Upper lobe of left lung (tissue), 6 donors: ENCODE measurements around the gene SECISBP2L. TPM values are rescaled to one million over a fixed set of nuclear protein-coding genes. Genes with fewer than 3 reads are reported as not detected.

Experiments
- ATAC-seq, 2 donors: fragments of 200-7000 bp; cut with Tn5 transposase; one replicate each; pipeline ENCODE4 v1.9.1; 2022; ENCODE audit warnings: mild to moderate bottlenecking in 2 of 2, moderate library complexity in 2 of 2; ENCODE audit not compliant: low FRiP score in 2 of 2
- DNase-seq, 2 donors: peaks; one replicate each; pipeline ENCODE4 v3.0.0-alpha.2; 2019 to 2020
- H3K27ac ChIP-seq, 4 donors: fragments of 200-600 bp; sonication (generic); one replicate each; pipeline ENCODE4 v1.5.1; 2016 to 2019
- H3K27me3 ChIP-seq, 4 donors: fragments of 200-600 bp; sonication (generic); one replicate each; pipeline ENCODE4 v1.5.1; 2017 to 2019
- H3K36me3 ChIP-seq, 4 donors: fragments of 200-600 bp; sonication (generic); one replicate each; pipeline ENCODE4 v1.5.1; 2016 to 2019
- H3K4me1 ChIP-seq, 4 donors: fragments of 200-600 bp; sonication (generic); one replicate each; pipeline ENCODE4 v1.5.1; 2018 to 2019
- H3K4me3 ChIP-seq, 4 donors: fragments of 200-600 bp; sonication (generic); one replicate each; pipeline ENCODE4 v1.5.1; 2017 to 2019; ENCODE audit warnings: mild to moderate bottlenecking in 2 of 4, moderate library complexity in 1 of 4
- H3K9me3 ChIP-seq, 4 donors: fragments of 200-600 bp; sonication (generic); one replicate each; pipeline ENCODE4 v1.5.1; 2018 to 2019
- CTCF ChIP-seq, 6 experiments: fragments of 450-650 bp in 4 of 6; fragments of 200-600 bp in 2 of 6; sonication (generic) in 2 of 6; IDR thresholded peaks; one replicate each; pipeline ENCODE4 v1.5.1; 2016 to 2019; ENCODE audit warnings: antibody characterized with exemption in 6 of 6
- EP300 ChIP-seq, 4 donors: sonication (generic); formaldehyde crosslinking; IDR thresholded peaks; one replicate each; pipeline ENCODE4 v1.5.1; 2017; ENCODE audit warnings: antibody characterized with exemption in 4 of 4, control low read depth in 2 of 4
- POLR2A ChIP-seq, 4 donors: fragments of 450-650 bp; IDR thresholded peaks; one replicate each; pipeline ENCODE4 v1.5.1; 2016 to 2017; ENCODE audit warnings: antibody characterized with exemption in 4 of 4, mild to moderate bottlenecking in 2 of 4
- POLR2AphosphoS5 ChIP-seq, 2 donors: sonication (generic); formaldehyde crosslinking; IDR thresholded peaks; one replicate each; pipeline ENCODE4 v1.5.1; 2017; ENCODE audit warnings: antibody characterized with exemption in 2 of 2
- WGBS, 2 donors: methylation state at CpG; one replicate each; pipeline ENCODE4 v1.1.5; 2017 to 2018; 5-methylcytosine and 5-hydroxymethylcytosine counted together
- total RNA-seq, 6 donors: library from RNA; depleted of rRNA in 4 of 6; stranded (reverse); fragments of >200 nt in 4 of 6; gene quantifications; one replicate each; pipeline versions ENCODE4 v1.1.0 to v1.2.1, GENCODE V29; 2016 to 2021
- donor health status: DM: no; HTN: no; CAD: no; lungs with moderate emphysema.
- donor health status: DM: no; HTN: yes; CAD: no; lungs with severe emphysema.

SECISBP2L gene
- total RNA-seq, 6 donors from 2014 or later = 71.4 to 286 (median 155) TPM

GRCh38 chr15:49032601-49033145, 13.6 kb downstream of the SECISBP2L start:
- no peak for TF ChIP-seq POLR2AphosphoS5 (IDR thresholded peaks at IDR 0.05)
- no peak for TF ChIP-seq EP300 (IDR thresholded peaks at IDR 0.05)
- no peak for TF ChIP-seq POLR2A (IDR thresholded peaks at IDR 0.05)
- TF ChIP-seq CTCF (IDR thresholded peaks at IDR 0.05) = no peak
- Histone ChIP-seq H3K36me3 (peaks cover 11 to 53% (median 24%) of the 10 kb centered on the region in 4 donors), H3K27ac (no peak overlapping the region), H3K9me3 (no peaks in the 10 kb centered on the region), H3K4me3 (no peak overlapping the region), H3K4me1 (peaks cover 5 to 12% (median 10%) of the 10 kb centered on the region in 4 donors), H3K27me3 (no peaks in the 10 kb centered on the region)
- ATAC-seq (no peak), DNase-seq (no peak)
- 81 to 90% methylated on average over 5 of the region's 5 CpGs for WGBS, 2 donors

- peaks cover 15 to 62% (median 26%) of the 10 kb centered on the region in 4 donors for H3K36me3 ChIP-seq
- no peaks in the 10 kb centered on the region for H3K9me3 ChIP-seq
- peaks cover 0 to 6% (median 5%) of the 10 kb centered on the region in 4 donors for H3K4me1 ChIP-seq
- ATAC-seq (no peak), DNase-seq (no peak)
- H3K27ac ChIP-seq = no peak overlapping the region
- TF ChIP-seq CTCF (IDR thresholded peaks at IDR 0.05) (no peak), POLR2A (IDR thresholded peaks at IDR 0.05) (no peak), POLR2AphosphoS5 (IDR thresholded peaks at IDR 0.05) (no peak), EP300 (IDR thresholded peaks at IDR 0.05) (no peak)
- WGBS, 2 donors = 83 to 86% methylated on average over 2 of the region's 2 CpGs
- no peaks in the 10 kb centered on the region for H3K27me3 ChIP-seq
- H3K4me3 ChIP-seq = no peak overlapping the region
These were observed 14.4 kb downstream of the SECISBP2L start for GRCh38 chr15:49031804-49032203.

- Histone ChIP-seq H3K9me3 (no peaks in the 10 kb centered on the region), H3K36me3 (peaks cover 5 to 78% (median 34%) of the 10 kb centered on the region in 4 donors), H3K4me3 (no peak overlapping the region), H3K27me3 (no peaks in the 10 kb centered on the region), H3K4me1 (no peaks in the 10 kb centered on the region), H3K27ac (no peak overlapping the region)
- ATAC-seq = no peak
- no peak for DNase-seq
- 91 to 100% methylated on average over 1 of the region's 1 CpG for WGBS, 2 donors
- TF ChIP-seq CTCF (IDR thresholded peaks at IDR 0.05) = no peak
- TF ChIP-seq EP300 (IDR thresholded peaks at IDR 0.05) = no peak
- no peak for TF ChIP-seq POLR2A (IDR thresholded peaks at IDR 0.05)
- TF ChIP-seq POLR2AphosphoS5 (IDR thresholded peaks at IDR 0.05) = no peak
These were observed 19.5 kb downstream of the SECISBP2L start for GRCh38 chr15:49026700-49027099.

GRCh38 chr15:49024840-49025239, 21.4 kb downstream of the SECISBP2L start:
- Histone ChIP-seq H3K27me3 (no peaks in the 10 kb centered on the region), H3K36me3 (peaks cover 5 to 87% (median 41%) of the 10 kb centered on the region in 4 donors), H3K4me1 (no peaks in the 10 kb centered on the region), H3K4me3 (no peak overlapping the region), H3K27ac (no peak overlapping the region), H3K9me3 (no peaks in the 10 kb centered on the region)
- TF ChIP-seq EP300 (IDR thresholded peaks at IDR 0.05) = no peak
- TF ChIP-seq CTCF (IDR thresholded peaks at IDR 0.05) = no peak
- no peak for TF ChIP-seq POLR2AphosphoS5 (IDR thresholded peaks at IDR 0.05)
- DNase-seq = no peak
- WGBS, 2 donors = 79 to 94% methylated on average over 1 of the region's 1 CpG
- ATAC-seq = no peak

- no peaks in the 10 kb centered on the region for H3K27me3 ChIP-seq
- peaks cover 5 to 84% (median 35%) of the 10 kb centered on the region in 4 donors for H3K36me3 ChIP-seq
- H3K27ac ChIP-seq = no peak overlapping the region
- ATAC-seq (no peak), DNase-seq (no peak)
- WGBS, 2 donors = 81 to 86% methylated on average over 3 of the region's 3 CpGs
- TF ChIP-seq POLR2A (IDR thresholded peaks at IDR 0.05) (no peak), CTCF (IDR thresholded peaks at IDR 0.05) (no peak), POLR2AphosphoS5 (IDR thresholded peaks at IDR 0.05) (no peak), EP300 (IDR thresholded peaks at IDR 0.05) (no peak)
- no peak overlapping the region for H3K4me3 ChIP-seq
- H3K4me1 ChIP-seq = no peaks in the 10 kb centered on the region
- no peaks in the 10 kb centered on the region for H3K9me3 ChIP-seq
These were observed 22.9 kb downstream of the SECISBP2L start for GRCh38 chr15:49023354-49023753.
